Activated T-cell treated with anti-CD3 and anti-CD28 coated beads for 4 hours (primary cell): ENCODE data around the gene PLAAT2.
"Not testable (repeated sequence)": the region's sequence is repeated elsewhere in the genome, so short reads cannot be mapped to it uniquely, and the experiment has no call there.

Source experiments
- DNase-seq: peaks from one replicate; pipeline ENCODE4 v3.0.0-alpha.2; 2020

Gene PLAAT2

GRCh38 chr11:63547061-63547460 is 16.1 kb downstream of the PLAAT2 start:
- no peak for DNase-seq

DNA sequence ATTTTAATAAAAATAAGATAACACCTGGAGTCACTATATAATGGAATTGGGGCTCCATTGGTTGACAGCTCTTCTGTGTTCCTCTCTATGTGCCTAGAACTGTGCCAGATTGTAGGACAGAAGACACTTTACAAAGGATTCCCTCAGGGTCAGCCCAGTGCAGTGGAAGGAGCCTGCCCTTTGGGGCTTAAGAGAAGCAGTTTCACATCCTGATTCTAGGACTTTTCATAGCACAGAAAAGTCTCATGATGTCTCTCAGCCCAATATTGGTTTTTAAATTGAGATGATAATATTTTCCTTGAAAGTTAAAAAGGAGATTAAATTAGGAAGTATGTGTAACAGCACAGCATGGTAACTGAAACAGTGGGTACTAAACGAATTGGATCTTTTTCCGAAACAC is 19.5 kb downstream of the PLAAT2 start:
- no peak for DNase-seq

- not testable (repeated sequence) for DNase-seq
These were observed 20.7 kb downstream of the PLAAT2 start for GRCh38 chr11:63542506-63542905.

- DNase-seq, result no peak
These were observed 25.7 kb downstream of the PLAAT2 start for GRCh38 chr11:63537293-63538101.

- DNase-seq, result no peak
These were observed 26.4 kb downstream of the PLAAT2 start, which contains the start of gene PLAAT4 for GRCh38 chr11:63536669-63537292. TSS of gene PLAAT4 (plus strand) at chr11:63536808. CDS start at chr11:63536869, 61 bp downstream.

DNA sequence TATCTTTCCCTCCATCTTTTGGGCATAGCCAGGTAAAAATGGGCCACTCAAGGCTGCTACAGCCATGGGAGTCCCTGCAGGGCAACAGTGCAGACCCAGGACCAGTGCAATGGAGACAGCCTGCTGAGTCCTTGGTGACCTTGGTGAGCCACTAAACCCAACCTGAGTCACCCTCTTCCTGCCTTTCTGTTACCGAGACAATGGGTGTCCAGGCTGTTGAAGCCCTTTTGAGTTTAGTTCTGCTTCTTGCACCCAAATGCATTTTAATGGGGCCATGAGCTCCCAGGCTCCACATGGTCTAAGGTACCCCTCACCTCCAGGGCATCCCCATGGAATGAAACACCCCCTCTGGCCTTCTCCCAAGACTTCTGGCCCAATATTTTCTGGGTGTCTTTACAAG is 27.4 kb downstream of the PLAAT2 start:
- no peak for DNase-seq

DNA sequence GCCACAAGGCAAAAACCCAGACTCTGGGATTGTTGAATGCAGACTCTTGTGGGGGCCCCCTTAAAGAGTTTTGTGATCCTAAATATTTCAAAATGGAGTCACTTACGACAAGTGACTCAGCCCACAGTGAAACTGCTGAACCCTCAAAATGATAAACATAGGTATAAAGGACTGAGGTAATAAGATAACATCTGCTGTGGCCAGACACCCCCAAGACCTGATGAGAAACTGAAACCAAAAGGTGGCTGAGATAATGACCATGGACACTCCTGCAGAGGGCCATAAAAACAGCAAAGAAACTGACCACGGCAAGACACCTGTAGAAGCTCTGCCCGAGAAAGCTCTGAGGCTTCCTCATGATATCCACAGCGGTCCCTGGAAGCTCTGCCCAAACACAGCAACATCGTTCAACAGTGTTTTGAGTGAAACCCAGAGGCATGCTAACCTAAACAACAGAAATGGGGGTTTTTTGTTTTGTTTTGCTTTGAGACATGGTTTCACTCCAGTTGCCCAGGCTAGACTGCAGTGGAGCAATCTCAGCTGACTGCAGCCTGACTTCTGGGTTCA is 28.2 kb downstream of the PLAAT2 start:
- DNase-seq, result no peak

- no peak for DNase-seq
These were observed 29.1 kb downstream of the PLAAT2 start for GRCh38 chr11:63534076-63534475.

GRCh38 chr11:63532799-63533475 is 30.2 kb downstream of the PLAAT2 start:
- no peak for DNase-seq

- no peak for DNase-seq
These were observed 31.1 kb downstream of the PLAAT2 start for GRCh38 chr11:63532117-63532516.

GRCh38 chr11:63531074-63531792 is 31.9 kb downstream of the PLAAT2 start:
- DNase-seq, result peak; percentile 29

GRCh38 chr11:63530021-63530420 is 33.2 kb downstream of the PLAAT2 start:
- DNase-seq, result no peak

GRCh38 chr11:63529373-63529772 is 33.8 kb downstream of the PLAAT2 start:
- not testable (repeated sequence) for DNase-seq

GRCh38 chr11:63528729-63529278 is 34.4 kb downstream of the PLAAT2 start:
- not testable (repeated sequence) for DNase-seq

- DNase-seq, result not testable (repeated sequence)
These were observed 35.0 kb downstream of the PLAAT2 start for GRCh38 chr11:63528156-63528555.

DNA sequence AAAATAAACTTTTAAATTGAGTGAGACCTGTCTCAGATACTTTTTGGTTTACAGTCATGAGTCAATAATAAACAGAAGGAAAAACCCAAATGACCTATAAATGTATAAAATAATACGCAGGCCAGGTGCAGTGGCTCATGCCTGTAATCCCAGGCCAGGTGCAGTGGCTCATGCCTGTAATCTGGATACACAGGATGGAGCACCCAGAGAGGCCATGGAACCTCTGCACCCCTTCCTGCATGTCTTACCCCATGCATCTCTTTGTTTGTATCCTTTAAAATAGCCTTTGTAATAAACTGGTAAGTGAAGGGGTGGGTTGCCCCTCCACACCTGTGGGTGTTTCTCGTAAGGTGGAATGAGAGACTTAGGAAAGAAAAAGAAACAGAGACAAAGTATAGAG is 35.5 kb downstream of the PLAAT2 start:
- DNase-seq, result no peak

- DNase-seq, result no peak
These were observed 40.0 kb downstream of the PLAAT2 start for GRCh38 chr11:63523151-63523550.

DNA sequence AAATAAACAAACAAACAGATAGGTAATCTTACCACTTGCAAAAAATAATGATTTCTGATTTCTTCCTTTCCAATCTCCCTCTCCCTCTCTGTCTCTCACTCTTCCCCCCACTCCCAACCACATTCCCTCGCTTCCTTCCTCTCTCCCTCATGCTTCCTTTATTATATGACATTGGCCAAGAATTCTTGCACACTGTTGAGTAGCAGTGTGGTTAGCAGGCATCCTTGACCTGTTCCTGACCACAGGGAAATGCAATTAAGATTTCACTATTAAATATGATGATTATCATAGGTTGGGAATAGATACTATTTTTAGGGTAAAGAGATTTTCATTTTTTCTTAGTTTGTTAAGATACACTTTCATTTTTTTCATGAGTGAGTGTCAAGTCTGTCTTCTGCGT is 41.3 kb downstream of the PLAAT2 start:
- DNase-seq, result no peak

- no peak for DNase-seq
These were observed 42.5 kb downstream of the PLAAT2 start for GRCh38 chr11:63520606-63521170.

- no peak for DNase-seq
These were observed 44.6 kb downstream of the PLAAT2 start for GRCh38 chr11:63518548-63518947.

DNA sequence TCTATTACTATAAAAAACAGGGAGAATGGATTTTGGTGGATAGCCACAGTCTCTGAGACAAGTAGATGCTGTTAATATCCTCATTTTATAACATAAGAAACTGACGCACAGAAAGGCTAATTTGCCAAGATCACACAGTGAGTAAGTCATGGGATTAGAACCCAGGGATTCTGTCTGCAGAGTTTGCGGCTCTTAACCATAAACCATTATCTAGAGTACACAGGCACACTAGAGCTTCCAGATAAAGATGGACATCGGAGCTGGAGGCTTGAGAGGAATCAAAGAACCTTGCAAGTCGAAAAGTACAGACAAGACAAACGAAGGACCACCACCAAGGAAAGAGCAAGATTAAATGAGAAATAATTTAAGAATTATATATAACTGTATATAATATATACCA is 46.0 kb downstream of the PLAAT2 start:
- no peak for DNase-seq

DNA sequence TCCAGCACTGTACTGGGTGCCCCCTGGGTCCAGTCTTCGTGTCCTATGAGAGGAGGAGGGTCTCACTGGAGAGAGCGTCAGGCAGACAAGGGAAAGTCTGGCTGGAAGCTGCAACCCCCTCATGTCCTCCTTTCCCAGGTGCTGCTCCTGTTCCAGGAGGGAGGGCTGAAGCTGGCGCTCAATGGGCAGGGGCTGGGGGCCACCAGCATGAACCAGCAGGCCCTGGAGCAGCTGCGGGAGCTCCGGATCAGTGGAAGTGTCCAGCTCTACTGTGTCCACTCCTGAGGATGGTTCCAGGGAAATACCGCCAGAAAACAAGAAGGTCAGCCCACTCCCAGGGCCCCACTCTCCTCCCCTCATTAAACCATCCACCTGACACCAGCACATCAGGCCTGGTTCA is 47.1 kb downstream of the PLAAT2 start:
- no peak for DNase-seq
